K562 (cell line): Measurements from ENCODE around the gene RNFT2. TPM values are rescaled to one million over a fixed set of nuclear protein-coding genes. Genes with fewer than 3 reads are reported as not detected.

Experiments used
- CREB3L1 ChIP-seq: fragments of 450-650 bp; IDR thresholded peaks from 2 replicates; pipeline ENCODE4 v1.6.1; 2014; ENCODE audit warnings: low read depth, mild to moderate bottlenecking, moderate library complexity, borderline replicate concordance
- EP400 ChIP-seq: fragments of 450-650 bp; IDR thresholded peaks from 2 replicates; pipeline ENCODE4 v1.6.1; 2017; ENCODE audit warnings: antibody characterized with exemption, mild to moderate bottlenecking, moderate library complexity
- ETV5 ChIP-seq: sonication (generic); formaldehyde crosslinking; IDR thresholded peaks from 2 replicates; pipeline ENCODE4 v1.4.0; 2020; ENCODE audit warnings: low read depth, mild to moderate bottlenecking, missing genetic modification reagents
- MXI1 ChIP-seq: IDR thresholded peaks from 2 replicates; pipeline ENCODE4 v1.6.1; 2011; ENCODE audit warnings: low read depth, mild to moderate bottlenecking, improper control_type of control experiment, low read length
- SMAD4 ChIP-seq: fragments of 250-450 bp; sonication (Bioruptor Pico); conservative IDR thresholded peaks from 2 replicates; pipeline ENCODE4 v1.8.0; 2021; ENCODE audit warnings: inconsistent platforms, mild to moderate bottlenecking, moderate library complexity
- THAP12 ChIP-seq: fragments of 250-450 bp; sonication (Bioruptor Pico); IDR thresholded peaks from 2 replicates; pipeline ENCODE4 v1.9.0; 2021; ENCODE audit warnings: mild to moderate bottlenecking, inconsistent platforms
- YBX1 ChIP-seq: fragments of 450-650 bp; IDR thresholded peaks from 2 replicates; pipeline ENCODE4 v1.7.1; 2016; ENCODE audit warnings: mild to moderate bottlenecking
- ZBTB17 ChIP-seq: fragments of 450-650 bp; formaldehyde crosslinking; IDR thresholded peaks from 2 replicates; pipeline ENCODE4 v1.4.0; 2020; ENCODE audit warnings: mild to moderate bottlenecking
- polyA plus RNA-seq, 8 experiments: library from polyadenylated mRNA; depleted of rRNA in 4 of 8; stranded (reverse) in 5 of 8; unstranded in 3 of 8; fragments of >200 nt; fragmentation: Nextera tagmentation in 2 of 8; fragmentation: Illumina TruSeq in 1 of 8; extraction: Ambion mirVana in 2 of 8; extraction: Trizol in 1 of 8; gene quantifications; 2 replicates each; pipeline versions ENCODE4 v1.2.1 to v1.2.3, GENCODE V29; 2011 to 2014; ENCODE audit warnings: inconsistent platforms in 1 of 8, missing spikeins in 1 of 8
- total RNA-seq, 7 experiments: library from RNA; depleted of rRNA in 6 of 7; stranded (reverse); fragments of >200 nt in 6 of 7; fragmentation: Illumina TruSeq in 2 of 7; extraction: Trizol in 2 of 7; gene quantifications; 2 replicates each; pipeline versions ENCODE4 v1.2.1 to v1.2.3, GENCODE V29; 2011 to 2021; ENCODE audit warnings: low replicate concordance in 1 of 7
- TF ChIP-seq, protein P1 (sequence below): sonication (generic); IDR thresholded peaks from 2 replicates; pipeline ENCODE4 v1.6.1; 2016
- TF ChIP-seq, protein P2 (sequence below): sonication (generic); formaldehyde crosslinking; IDR thresholded peaks from 2 replicates; pipeline ENCODE4 v1.8.1; 2022; ENCODE audit warnings: missing genetic modification reagents
- TF ChIP-seq, protein P3 (sequence below): sonication (generic); formaldehyde crosslinking; IDR thresholded peaks from 2 replicates; pipeline ENCODE4 v1.4.0; 2020; ENCODE audit warnings: mild to moderate bottlenecking, missing genetic modification reagents
- TF ChIP-seq, protein P4 (sequence below): fragments of 450-650 bp; formaldehyde crosslinking; IDR thresholded peaks from 2 replicates; pipeline ENCODE4 v1.4.0; 2022; ENCODE audit warnings: missing genetic modification characterization
- TF ChIP-seq, protein P5 (sequence below), 2 experiments: IDR thresholded peaks; 2 replicates each; pipeline ENCODE4 v1.6.1; 2011; ENCODE audit warnings: borderline replicate concordance in 1 of 2, control low read depth in 1 of 2, low read depth in 1 of 2, low read length in 1 of 2, mild to moderate bottlenecking in 1 of 2, mixed read lengths in 1 of 2, moderate library complexity in 1 of 2; ENCODE audit not compliant: insufficient read depth in 1 of 2, insufficient read length in 1 of 2, poor library complexity in 1 of 2, severe bottlenecking in 1 of 2; ENCODE audit errors: extremely low read depth in 1 of 2

Gene RNFT2
- total and polyA plus RNA-seq, 9 of the 15 experiments (the other 6 are each of a cell fraction or from before 2014, with no cell fraction given): 3.6 to 26.3 (median 9.5) TPM

DNA sequence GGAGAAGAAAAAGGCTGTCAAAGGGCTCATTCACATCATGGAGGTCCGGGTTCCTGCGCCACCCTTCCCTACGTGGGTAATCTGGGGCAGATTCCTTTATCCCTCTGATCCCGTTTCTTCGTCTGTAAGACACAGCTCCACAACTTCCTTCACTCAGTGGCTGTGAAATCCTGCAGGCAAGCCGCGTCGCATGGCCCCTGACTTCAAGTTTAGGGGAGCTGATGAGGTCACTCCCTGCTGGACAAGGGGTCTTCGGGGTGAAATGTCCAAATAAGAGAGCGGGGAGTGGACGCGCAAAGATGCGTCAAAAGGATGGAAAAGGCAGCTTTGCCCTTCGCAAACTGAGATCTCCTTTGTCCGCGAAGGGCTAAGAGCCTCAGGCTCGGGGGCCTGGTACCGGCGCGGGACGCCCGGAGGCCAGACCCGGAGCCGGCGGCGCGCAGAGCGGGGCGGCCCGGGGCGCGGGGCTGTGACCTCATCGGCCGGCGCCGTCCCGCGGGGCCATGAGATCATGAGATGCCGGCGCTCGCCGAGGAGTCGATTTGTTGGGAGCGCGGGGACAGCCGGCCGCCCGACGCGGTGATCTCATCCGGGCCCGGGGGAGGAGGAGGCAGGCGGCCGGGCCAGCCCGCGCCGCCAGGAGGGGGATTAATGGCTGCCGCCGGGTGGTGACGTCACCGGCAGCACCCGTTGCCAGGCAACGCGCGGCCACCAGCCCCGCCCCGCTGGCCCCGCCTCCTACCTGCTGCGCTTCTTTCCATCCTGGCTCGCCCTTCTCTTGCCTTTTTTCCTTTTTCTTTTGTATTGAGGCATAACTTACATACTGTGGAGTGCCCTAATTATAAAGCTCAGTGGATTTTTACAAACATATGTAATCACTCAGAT, 81.1 kb downstream of the RNFT2 start (continued):
- TF ChIP-seq, protein P1, sequence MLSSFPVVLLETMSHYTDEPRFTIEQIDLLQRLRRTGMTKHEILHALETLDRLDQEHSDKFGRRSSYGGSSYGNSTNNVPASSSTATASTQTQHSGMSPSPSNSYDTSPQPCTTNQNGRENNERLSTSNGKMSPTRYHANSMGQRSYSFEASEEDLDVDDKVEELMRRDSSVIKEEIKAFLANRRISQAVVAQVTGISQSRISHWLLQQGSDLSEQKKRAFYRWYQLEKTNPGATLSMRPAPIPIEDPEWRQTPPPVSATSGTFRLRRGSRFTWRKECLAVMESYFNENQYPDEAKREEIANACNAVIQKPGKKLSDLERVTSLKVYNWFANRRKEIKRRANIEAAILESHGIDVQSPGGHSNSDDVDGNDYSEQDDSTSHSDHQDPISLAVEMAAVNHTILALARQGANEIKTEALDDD: no peak
- no peak for TF ChIP-seq ETV5 (CRISPR knock-in tag)
- TF ChIP-seq YBX1: no peak
- TF ChIP-seq, protein P2, sequence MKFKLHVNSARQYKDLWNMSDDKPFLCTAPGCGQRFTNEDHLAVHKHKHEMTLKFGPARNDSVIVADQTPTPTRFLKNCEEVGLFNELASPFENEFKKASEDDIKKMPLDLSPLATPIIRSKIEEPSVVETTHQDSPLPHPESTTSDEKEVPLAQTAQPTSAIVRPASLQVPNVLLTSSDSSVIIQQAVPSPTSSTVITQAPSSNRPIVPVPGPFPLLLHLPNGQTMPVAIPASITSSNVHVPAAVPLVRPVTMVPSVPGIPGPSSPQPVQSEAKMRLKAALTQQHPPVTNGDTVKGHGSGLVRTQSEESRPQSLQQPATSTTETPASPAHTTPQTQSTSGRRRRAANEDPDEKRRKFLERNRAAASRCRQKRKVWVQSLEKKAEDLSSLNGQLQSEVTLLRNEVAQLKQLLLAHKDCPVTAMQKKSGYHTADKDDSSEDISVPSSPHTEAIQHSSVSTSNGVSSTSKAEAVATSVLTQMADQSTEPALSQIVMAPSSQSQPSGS: peak; percentile 95
- TF ChIP-seq, protein P3, sequence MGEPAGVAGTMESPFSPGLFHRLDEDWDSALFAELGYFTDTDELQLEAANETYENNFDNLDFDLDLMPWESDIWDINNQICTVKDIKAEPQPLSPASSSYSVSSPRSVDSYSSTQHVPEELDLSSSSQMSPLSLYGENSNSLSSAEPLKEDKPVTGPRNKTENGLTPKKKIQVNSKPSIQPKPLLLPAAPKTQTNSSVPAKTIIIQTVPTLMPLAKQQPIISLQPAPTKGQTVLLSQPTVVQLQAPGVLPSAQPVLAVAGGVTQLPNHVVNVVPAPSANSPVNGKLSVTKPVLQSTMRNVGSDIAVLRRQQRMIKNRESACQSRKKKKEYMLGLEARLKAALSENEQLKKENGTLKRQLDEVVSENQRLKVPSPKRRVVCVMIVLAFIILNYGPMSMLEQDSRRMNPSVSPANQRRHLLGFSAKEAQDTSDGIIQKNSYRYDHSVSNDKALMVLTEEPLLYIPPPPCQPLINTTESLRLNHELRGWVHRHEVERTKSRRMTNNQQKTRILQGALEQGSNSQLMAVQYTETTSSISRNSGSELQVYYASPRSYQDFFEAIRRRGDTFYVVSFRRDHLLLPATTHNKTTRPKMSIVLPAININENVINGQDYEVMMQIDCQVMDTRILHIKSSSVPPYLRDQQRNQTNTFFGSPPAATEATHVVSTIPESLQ: no peak
- TF ChIP-seq ZBTB17 (CRISPR knock-in tag): peak; percentile 98
- peak; percentile 51; the same call in 1 of the 2 replicates for TF ChIP-seq CREB3L1
- TF ChIP-seq EP400: peak; percentile 67; the same call in 1 of the 2 replicates
- TF ChIP-seq, protein P4, sequence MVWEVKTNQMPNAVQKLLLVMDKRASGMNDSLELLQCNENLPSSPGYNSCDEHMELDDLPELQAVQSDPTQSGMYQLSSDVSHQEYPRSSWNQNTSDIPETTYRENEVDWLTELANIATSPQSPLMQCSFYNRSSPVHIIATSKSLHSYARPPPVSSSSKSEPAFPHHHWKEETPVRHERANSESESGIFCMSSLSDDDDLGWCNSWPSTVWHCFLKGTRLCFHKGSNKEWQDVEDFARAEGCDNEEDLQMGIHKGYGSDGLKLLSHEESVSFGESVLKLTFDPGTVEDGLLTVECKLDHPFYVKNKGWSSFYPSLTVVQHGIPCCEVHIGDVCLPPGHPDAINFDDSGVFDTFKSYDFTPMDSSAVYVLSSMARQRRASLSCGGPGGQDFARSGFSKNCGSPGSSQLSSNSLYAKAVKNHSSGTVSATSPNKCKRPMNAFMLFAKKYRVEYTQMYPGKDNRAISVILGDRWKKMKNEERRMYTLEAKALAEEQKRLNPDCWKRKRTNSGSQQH (CRISPR knock-in tag): 0 out of 2 replicates have a peak, but pooled peaks have one; percentile 5
- TF ChIP-seq, protein P5, sequence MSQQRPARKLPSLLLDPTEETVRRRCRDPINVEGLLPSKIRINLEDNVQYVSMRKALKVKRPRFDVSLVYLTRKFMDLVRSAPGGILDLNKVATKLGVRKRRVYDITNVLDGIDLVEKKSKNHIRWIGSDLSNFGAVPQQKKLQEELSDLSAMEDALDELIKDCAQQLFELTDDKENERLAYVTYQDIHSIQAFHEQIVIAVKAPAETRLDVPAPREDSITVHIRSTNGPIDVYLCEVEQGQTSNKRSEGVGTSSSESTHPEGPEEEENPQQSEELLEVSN (IDR thresholded peaks at IDR 0.05; ENCODE audit: borderline replicate concordance in 1 of 2, extremely low read depth in 1 of 2, insufficient read depth in 1 of 2, insufficient read length in 1 of 2, low read depth in 1 of 2, low read length in 1 of 2, poor library complexity in 1 of 2, severe bottlenecking in 1 of 2): peak in 1 of 2 experiments; percentile 58
- peak; percentile 87 for TF ChIP-seq THAP12 (CRISPR knock-in tag)
- peak; percentile 89 for TF ChIP-seq SMAD4 (CRISPR knock-in tag)
- 0 out of 2 replicates have a peak, but pooled peaks have one; percentile 42 for TF ChIP-seq MXI1
